GM21515 (cell line): ENCODE measurements around the gene BIN1.

ENCODE experiments used
- ATAC-seq: cut with Tn5 transposase; IDR thresholded peaks from one replicate; pipeline ENCODE4 v1.9.1; 2021; ENCODE audit not compliant: unreplicated experiment

Gene BIN1

GRCh38 chr2:127063701-127064590 is 43.0 kb downstream of the BIN1 start:
- no peak for ATAC-seq

- no peak for ATAC-seq
These were observed 45.3 kb downstream of the BIN1 start for GRCh38 chr2:127061375-127062273.

GRCh38 chr2:127060264-127060945 is 46.5 kb downstream of the BIN1 start:
- ATAC-seq: no peak

- ATAC-seq: no peak
These were observed 47.4 kb downstream of the BIN1 start for GRCh38 chr2:127059559-127059958.

GRCh38 chr2:127058954-127059252 is 48.1 kb downstream of the BIN1 start:
- ATAC-seq: no peak

GRCh38 chr2:127058246-127058953 is 48.6 kb downstream of the BIN1 start:
- ATAC-seq: no peak

GRCh38 chr2:127057371-127058245 is 49.3 kb downstream of the BIN1 start:
- ATAC-seq: no peak

GRCh38 chr2:127056631-127057370 is 50.2 kb downstream of the BIN1 start:
- ATAC-seq: no peak

- ATAC-seq: no peak
These were observed 50.9 kb downstream of the BIN1 start for GRCh38 chr2:127056086-127056485.

GRCh38 chr2:127055786-127056076 is 51.2 kb downstream of the BIN1 start:
- ATAC-seq: no peak

- no peak for ATAC-seq
These were observed 51.8 kb downstream of the BIN1 start for GRCh38 chr2:127054996-127055785.

- no peak for ATAC-seq
These were observed 52.4 kb downstream of the BIN1 start for GRCh38 chr2:127054604-127054930.

GRCh38 chr2:127053731-127054603 is 53.0 kb downstream of the BIN1 start:
- no peak for ATAC-seq

- no peak for ATAC-seq
These were observed 53.9 kb downstream of the BIN1 start for GRCh38 chr2:127052771-127053691.

GRCh38 chr2:127052057-127052770 is 54.7 kb downstream of the BIN1 start:
- no peak for ATAC-seq
